HepG2 (cell line): ENCODE results near the gene SERPIND1. TPM values are rescaled to one million over a fixed set of nuclear protein-coding genes. Genes with fewer than 3 reads are reported as not detected.

ENCODE experiments used
- ARNTL ChIP-seq: sonication (generic); formaldehyde crosslinking; IDR thresholded peaks from 2 replicates; pipeline ENCODE4 v1.4.0; 2020; ENCODE audit warnings: mild to moderate bottlenecking, missing genetic modification reagents
- CBFB ChIP-seq: sonication (generic); formaldehyde crosslinking; IDR thresholded peaks from 2 replicates; pipeline ENCODE4 v1.4.0; 2020; ENCODE audit warnings: missing genetic modification reagents
- CHCHD3 ChIP-seq: sonication (generic); formaldehyde crosslinking; IDR thresholded peaks from 2 replicates; pipeline ENCODE4 v1.8.0; 2022; ENCODE audit warnings: mild to moderate bottlenecking, missing genetic modification reagents, moderate library complexity
- DRAP1 ChIP-seq: IDR thresholded peaks from 2 replicates; pipeline ENCODE4 v1.6.1; 2016; ENCODE audit warnings: missing genetic modification reagents, missing compliant biosample characterization
- FOXK1 ChIP-seq: sonication (generic); formaldehyde crosslinking; IDR thresholded peaks from 2 replicates; pipeline ENCODE4 v1.4.0; 2020; ENCODE audit warnings: low read depth, missing genetic modification reagents, borderline replicate concordance
- FOXO1 ChIP-seq: sonication (generic); formaldehyde crosslinking; IDR thresholded peaks from 2 replicates; pipeline ENCODE4 v1.4.0; 2020; ENCODE audit warnings: missing genetic modification reagents
- KMT2B ChIP-seq: IDR thresholded peaks from 2 replicates; pipeline ENCODE4 v1.6.1; 2016; ENCODE audit warnings: missing genetic modification reagents, missing compliant biosample characterization
- MTA1 ChIP-seq: sonication (generic); formaldehyde crosslinking; IDR thresholded peaks from 2 replicates; pipeline ENCODE4 v1.4.0; 2020; ENCODE audit warnings: missing genetic modification reagents, mild to moderate bottlenecking, borderline replicate concordance
- NFE2L2 ChIP-seq: fragments of 150-350 bp; IDR thresholded peaks from 2 replicates; pipeline ENCODE4 v1.6.1; 2014; ENCODE audit warnings: low read length
- PCBP1 ChIP-seq: fragments of 200-400 bp; formaldehyde crosslinking; IDR thresholded peaks from 2 replicates; pipeline ENCODE4 v1.6.1; 2017; ENCODE audit warnings: mild to moderate bottlenecking, low read depth, low read length, borderline replicate concordance
- RFXANK ChIP-seq: IDR thresholded peaks from 2 replicates; pipeline ENCODE4 v1.6.1; 2016
- SAFB2 ChIP-seq: sonication (generic); formaldehyde crosslinking; IDR thresholded peaks from 2 replicates; pipeline ENCODE4 v1.5.1; 2020; ENCODE audit warnings: missing genetic modification reagents, low read depth, mild to moderate bottlenecking, borderline replicate concordance
- SNRNP70 ChIP-seq: fragments of 200-400 bp; formaldehyde crosslinking; IDR thresholded peaks from 2 replicates; pipeline ENCODE4 v1.6.1; 2017; ENCODE audit warnings: mild to moderate bottlenecking, low read depth, low read length, moderate library complexity
- TERF1 ChIP-seq: sonication (generic); formaldehyde crosslinking; IDR thresholded peaks from 2 replicates; pipeline ENCODE4 v1.8.0; 2022; ENCODE audit warnings: mild to moderate bottlenecking, missing genetic modification reagents, moderate library complexity
- XRCC5 ChIP-seq: fragments of 200-400 bp; formaldehyde crosslinking; optimal IDR thresholded peaks from 2 replicates; pipeline ENCODE3; 2017; ENCODE audit warnings: mild to moderate bottlenecking, low read length
- ZNF136 ChIP-seq: sonication (generic); formaldehyde crosslinking; IDR thresholded peaks from 2 replicates; pipeline ENCODE4 v1.8.1; 2022; ENCODE audit warnings: low read depth, mild to moderate bottlenecking, moderate library complexity, missing genetic modification reagents
- ZNF350 ChIP-seq: sonication (generic); formaldehyde crosslinking; IDR thresholded peaks from 2 replicates; pipeline ENCODE4 v1.4.0; 2020; ENCODE audit warnings: mild to moderate bottlenecking, low read depth, missing genetic modification reagents, borderline replicate concordance
- ZNF616 ChIP-seq: sonication (generic); formaldehyde crosslinking; IDR thresholded peaks from 2 replicates; pipeline ENCODE4 v1.5.0; 2020; ENCODE audit warnings: low read depth, mild to moderate bottlenecking, missing genetic modification reagents
- ZNF619 ChIP-seq: sonication (generic); formaldehyde crosslinking; IDR thresholded peaks from 2 replicates; pipeline ENCODE4 v1.4.0; 2020; ENCODE audit warnings: mild to moderate bottlenecking, missing genetic modification reagents
- ZNF775 ChIP-seq: sonication (generic); formaldehyde crosslinking; IDR thresholded peaks from 2 replicates; pipeline ENCODE4 v1.4.0; 2020; ENCODE audit warnings: missing genetic modification reagents, mild to moderate bottlenecking, moderate library complexity, borderline replicate concordance
- ZSCAN9 ChIP-seq: IDR thresholded peaks from 2 replicates; pipeline ENCODE4 v1.6.1; 2016; ENCODE audit warnings: borderline replicate concordance
- polyA plus RNA-seq, 8 experiments: library from polyadenylated mRNA; depleted of rRNA in 3 of 8; stranded (reverse) in 7 of 8; unstranded in 1 of 8; fragments of >200 nt; fragmentation: Illumina TruSeq in 4 of 8; extraction: Trizol in 4 of 8; gene quantifications; 2 replicates each; pipeline versions ENCODE4 v1.2.1 to v1.2.3, GENCODE V29; 2011 to 2016; ENCODE audit warnings: low read depth in 4 of 8, missing spikeins in 1 of 8, mixed read lengths in 1 of 8; ENCODE audit not compliant: insufficient read depth in 1 of 8
- total RNA-seq, 5 experiments: library from RNA; depleted of rRNA; stranded (reverse); fragments of >200 nt; fragmentation: Illumina TruSeq; extraction: Trizol; gene quantifications; 2 replicates each; pipeline ENCODE4 v1.2.3, GENCODE V29; 2016; ENCODE audit warnings: low read depth in 1 of 5
- TF ChIP-seq, protein P1 (sequence below): fragments of 450-650 bp; IDR thresholded peaks from 2 replicates; pipeline ENCODE4 v1.6.1; 2017; ENCODE audit warnings: mild to moderate bottlenecking
- TF ChIP-seq, protein P2 (sequence below): sonication (generic); formaldehyde crosslinking; IDR thresholded peaks from 2 replicates; pipeline ENCODE4 v1.8.0; 2022; ENCODE audit warnings: missing genetic modification reagents, low read depth, mild to moderate bottlenecking, borderline replicate concordance
- TF ChIP-seq, protein P3 (sequence below): sonication (generic); formaldehyde crosslinking; conservative IDR thresholded peaks from 2 replicates; pipeline ENCODE4 v1.8.0; 2022; ENCODE audit warnings: low read depth, missing genetic modification reagents

SERPIND1 gene
- total and polyA plus RNA-seq, 2 of the 13 experiments (the other 11 are each of a cell fraction or from before 2014, with no cell fraction given), result 111 to 350 TPM

GRCh38 chr22:20777420-20778177 lies 3.7 kb downstream of the SERPIND1 start (continued):
- TF ChIP-seq ARNTL (CRISPR knock-in tag), result peak; percentile 24; the same call in 1 of the 2 replicates
- peak; percentile 90 for TF ChIP-seq FOXO1 (CRISPR knock-in tag)
- no peak for TF ChIP-seq ZNF616 (CRISPR knock-in tag)
- no peak for TF ChIP-seq ZNF775 (CRISPR knock-in tag)
- TF ChIP-seq, protein P1, sequence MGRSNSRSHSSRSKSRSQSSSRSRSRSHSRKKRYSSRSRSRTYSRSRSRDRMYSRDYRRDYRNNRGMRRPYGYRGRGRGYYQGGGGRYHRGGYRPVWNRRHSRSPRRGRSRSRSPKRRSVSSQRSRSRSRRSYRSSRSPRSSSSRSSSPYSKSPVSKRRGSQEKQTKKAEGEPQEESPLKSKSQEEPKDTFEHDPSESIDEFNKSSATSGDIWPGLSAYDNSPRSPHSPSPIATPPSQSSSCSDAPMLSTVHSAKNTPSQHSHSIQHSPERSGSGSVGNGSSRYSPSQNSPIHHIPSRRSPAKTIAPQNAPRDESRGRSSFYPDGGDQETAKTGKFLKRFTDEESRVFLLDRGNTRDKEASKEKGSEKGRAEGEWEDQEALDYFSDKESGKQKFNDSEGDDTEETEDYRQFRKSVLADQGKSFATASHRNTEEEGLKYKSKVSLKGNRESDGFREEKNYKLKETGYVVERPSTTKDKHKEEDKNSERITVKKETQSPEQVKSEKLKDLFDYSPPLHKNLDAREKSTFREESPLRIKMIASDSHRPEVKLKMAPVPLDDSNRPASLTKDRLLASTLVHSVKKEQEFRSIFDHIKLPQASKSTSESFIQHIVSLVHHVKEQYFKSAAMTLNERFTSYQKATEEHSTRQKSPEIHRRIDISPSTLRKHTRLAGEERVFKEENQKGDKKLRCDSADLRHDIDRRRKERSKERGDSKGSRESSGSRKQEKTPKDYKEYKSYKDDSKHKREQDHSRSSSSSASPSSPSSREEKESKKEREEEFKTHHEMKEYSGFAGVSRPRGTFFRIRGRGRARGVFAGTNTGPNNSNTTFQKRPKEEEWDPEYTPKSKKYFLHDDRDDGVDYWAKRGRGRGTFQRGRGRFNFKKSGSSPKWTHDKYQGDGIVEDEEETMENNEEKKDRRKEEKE, result no peak
- peak; percentile 20 for TF ChIP-seq XRCC5
- no peak; the same call in 1 of the 2 replicates for TF ChIP-seq ZSCAN9 (CRISPR knock-in tag)
- no peak for TF ChIP-seq MTA1
- no peak for TF ChIP-seq SNRNP70
- TF ChIP-seq TERF1 (CRISPR knock-in tag), result no peak
- TF ChIP-seq RFXANK, result 0 out of 2 replicates have a peak, but pooled peaks have one; percentile 69
- TF ChIP-seq CBFB, result no peak
- TF ChIP-seq FOXK1, result peak; percentile 91
- TF ChIP-seq PCBP1, result no peak
- TF ChIP-seq ZNF619 (CRISPR knock-in tag), result no peak
- TF ChIP-seq, protein P2, sequence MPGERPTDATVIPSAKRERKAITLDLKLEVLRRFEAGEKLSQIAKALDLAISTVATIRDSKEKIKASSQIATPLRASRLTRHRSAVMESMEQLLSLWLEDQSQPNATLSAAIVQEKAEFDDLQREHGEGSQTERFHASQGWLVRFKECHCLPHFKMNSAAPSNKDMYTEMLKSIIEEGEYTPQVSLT (CRISPR knock-in tag), result no peak
- TF ChIP-seq NFE2L2, result no peak
- peak; percentile 73 for TF ChIP-seq DRAP1
- peak; percentile 43; the same call in 1 of the 2 replicates for TF ChIP-seq SAFB2
- TF ChIP-seq ZNF350, result no peak
- TF ChIP-seq ZNF136 (CRISPR knock-in tag), result 0 out of 2 replicates have a peak, but pooled peaks have one; percentile 27
- TF ChIP-seq CHCHD3 (CRISPR knock-in tag), result no peak
- TF ChIP-seq, protein P3, sequence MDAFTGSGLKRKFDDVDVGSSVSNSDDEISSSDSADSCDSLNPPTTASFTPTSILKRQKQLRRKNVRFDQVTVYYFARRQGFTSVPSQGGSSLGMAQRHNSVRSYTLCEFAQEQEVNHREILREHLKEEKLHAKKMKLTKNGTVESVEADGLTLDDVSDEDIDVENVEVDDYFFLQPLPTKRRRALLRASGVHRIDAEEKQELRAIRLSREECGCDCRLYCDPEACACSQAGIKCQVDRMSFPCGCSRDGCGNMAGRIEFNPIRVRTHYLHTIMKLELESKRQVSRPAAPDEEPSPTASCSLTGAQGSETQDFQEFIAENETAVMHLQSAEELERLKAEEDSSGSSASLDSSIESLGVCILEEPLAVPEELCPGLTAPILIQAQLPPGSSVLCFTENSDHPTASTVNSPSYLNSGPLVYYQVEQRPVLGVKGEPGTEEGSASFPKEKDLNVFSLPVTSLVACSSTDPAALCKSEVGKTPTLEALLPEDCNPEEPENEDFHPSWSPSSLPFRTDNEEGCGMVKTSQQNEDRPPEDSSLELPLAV (CRISPR knock-in tag), result no peak
- TF ChIP-seq KMT2B (CRISPR knock-in tag), result 0 out of 2 replicates have a peak, but pooled peaks have one; percentile 51
